HG03575 (cell line): ENCODE measurements around the gene RBM5.

Experiments
- ATAC-seq: cut with Tn5 transposase; IDR thresholded peaks from one replicate; pipeline ENCODE4 v1.9.1; 2021; ENCODE audit not compliant: unreplicated experiment, insufficient number of reproducible peaks, low FRiP score; ENCODE audit errors: extremely low read depth

Gene RBM5

GRCh38 chr3:50136714-50137405 lies 48.1 kb downstream of the RBM5 start:
- no peak for ATAC-seq

GRCh38 chr3:50137531-50137930 lies 48.8 kb downstream of the RBM5 start:
- ATAC-seq, result no peak

DNA sequence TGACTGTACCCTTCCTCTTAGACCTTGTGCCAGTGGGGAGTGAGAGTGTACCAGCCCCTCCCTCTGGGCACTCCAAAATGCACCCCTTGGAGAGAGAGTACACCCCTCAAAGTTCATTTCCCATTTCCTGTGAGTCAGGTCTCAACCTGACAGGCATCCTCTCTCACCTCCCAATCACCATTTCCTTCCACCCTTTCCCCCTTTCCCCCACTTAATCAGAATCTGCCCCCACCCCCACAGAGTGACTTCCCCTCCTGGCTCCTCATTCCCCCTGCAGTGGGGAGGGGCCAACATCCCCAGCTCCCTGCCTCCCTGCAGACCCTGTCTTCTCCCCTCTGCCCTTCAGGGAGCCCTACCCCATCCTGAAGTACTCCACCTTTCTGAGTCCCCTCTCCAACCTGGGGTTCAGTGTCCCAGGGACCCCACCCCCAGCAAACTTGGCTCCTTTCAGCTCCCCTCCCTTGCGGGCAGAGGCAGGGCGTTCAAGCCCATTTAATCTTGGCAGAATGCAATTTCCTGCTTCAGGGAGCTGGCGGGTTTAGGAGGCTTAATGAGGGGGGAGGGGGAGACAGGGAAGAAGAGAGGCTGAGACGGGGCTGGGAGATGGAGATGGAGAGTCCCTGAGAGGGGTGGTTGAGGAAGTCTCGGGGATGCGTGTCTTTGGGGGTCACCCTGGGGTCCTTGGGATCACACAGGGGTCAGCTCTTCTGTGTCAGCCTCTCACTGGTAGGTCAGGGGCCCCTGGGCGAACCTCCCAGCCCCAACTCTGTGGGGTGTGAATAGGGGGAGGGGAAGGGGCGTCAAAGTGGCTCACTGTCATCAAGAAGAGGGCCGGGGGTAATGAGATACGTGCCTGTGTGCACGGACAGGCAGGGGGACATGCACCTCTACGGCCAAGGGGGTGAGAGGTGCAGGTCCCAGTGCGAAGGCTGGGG lies 49.8 kb downstream of the RBM5 start:
- no peak for ATAC-seq

DNA sequence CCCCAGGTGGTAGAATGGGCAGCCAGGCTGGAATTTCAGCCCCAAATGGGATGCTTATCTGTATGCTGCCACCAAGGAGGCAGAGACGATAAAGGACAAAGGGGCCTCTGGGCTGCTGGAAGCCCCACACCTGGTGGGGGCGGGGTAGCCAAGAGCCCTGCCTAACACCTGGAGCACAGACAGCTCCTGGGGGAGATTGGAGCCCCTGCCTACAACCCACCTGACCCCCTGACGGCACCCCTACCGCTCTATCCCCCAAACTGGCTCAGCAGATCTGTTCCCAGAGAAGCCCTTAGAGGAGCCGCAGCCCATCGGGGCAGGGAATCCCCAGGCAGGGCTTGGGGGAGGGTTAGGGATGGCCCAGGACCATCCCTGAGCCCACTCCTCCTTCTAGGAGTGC lies 50.6 kb downstream of the RBM5 start:
- ATAC-seq, result no peak

DNA sequence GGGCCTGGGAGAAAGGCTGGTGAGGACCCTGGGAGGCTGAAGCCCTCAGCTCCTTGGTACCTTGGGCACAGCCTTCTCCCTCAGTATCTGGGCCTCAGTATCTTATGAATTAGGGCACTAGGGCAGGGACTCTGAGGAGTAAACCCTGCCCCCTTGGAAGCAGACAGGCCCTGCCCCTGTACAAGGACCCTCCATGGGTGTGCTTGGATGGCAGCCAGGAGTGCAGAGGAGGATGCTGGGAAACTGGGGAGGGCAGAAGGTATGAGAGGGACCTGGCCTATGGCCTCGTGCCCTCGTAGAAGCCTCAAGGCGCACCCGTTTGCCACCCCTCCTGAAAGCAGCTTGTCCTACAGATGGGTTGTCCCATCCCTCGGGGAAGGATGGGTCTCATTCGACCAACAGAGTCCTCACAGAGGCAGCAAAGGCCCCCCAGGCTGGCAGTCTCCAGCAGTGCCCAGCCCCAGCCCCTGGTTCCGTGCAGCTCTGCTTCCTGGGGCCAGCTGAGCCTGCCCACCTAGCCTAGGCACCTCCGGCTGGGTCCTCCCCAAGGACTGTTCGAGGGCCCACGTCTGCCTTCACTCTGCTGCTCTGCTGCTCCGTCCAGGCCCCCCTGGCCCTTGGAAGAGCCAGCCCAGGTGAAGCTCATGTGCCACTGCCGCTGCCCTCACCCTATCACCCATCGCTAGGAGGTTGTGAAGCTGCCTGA lies 51.2 kb downstream of the RBM5 start:
- no peak for ATAC-seq

DNA sequence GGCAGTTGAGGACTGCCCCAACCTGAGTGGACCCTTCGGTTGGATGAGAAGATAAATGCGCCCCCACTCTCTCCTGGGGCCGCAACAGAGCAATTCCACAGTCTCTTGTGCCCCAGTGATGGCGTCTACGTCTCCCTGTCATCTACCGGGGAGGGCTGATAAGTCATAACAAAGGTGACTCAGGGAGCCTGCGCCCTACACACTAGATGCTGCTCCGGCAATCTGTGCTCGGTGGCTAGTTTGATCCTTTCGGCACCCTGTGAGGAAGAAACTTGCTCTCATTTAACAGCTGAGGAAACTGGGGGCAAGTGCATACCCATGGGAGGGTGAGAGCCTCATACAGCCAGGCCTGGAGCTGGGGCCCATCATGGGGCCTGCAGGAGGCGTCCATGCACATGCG lies 52.3 kb downstream of the RBM5 start:
- no peak for ATAC-seq

GRCh38 chr3:50146316-50146901 lies 57.7 kb downstream of the RBM5 start:
- ATAC-seq, result no peak

- no peak for ATAC-seq
These were observed 58.3 kb downstream of the RBM5 start for GRCh38 chr3:50147016-50147415.

DNA sequence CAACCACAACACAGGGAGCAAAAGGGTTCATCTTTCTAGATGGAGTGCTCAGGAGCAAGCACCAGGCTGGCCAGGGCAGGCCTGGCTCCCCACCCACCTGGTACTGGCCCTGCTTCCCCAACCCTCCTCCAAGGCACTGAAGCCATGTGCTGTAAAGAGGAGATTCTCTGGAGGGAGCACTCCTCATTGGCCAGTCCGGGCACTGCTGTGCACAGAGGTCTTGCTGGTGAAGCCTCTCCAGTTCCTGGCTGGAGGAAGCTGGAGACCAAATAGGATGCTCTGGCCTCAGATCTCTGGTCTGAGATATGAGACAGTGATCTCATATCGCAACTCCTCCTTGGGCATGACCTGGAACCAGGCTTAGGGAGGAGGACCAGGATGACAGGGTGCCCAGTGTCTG lies 58.7 kb downstream of the RBM5 start:
- ATAC-seq, result no peak

DNA sequence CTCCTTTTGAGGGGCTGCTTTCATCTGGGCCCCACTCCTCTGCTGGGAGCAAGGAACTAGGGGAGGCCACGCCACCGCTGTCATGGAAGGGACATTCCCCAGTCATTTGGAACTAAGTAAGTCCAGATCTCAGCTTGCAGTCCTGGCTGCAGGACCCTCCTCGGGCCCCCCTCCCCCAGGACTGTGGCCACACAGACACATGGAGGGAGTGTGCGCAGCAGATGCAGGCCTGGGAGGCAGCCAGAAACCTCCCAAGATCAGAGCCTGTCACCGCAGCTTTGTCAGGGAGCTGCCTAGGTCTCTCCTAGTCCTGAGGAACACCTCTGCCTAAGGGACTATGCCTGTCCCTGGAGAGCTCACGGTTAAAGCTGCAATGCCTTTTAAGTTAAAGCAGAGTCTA lies 59.1 kb downstream of the RBM5 start:
- no peak for ATAC-seq

- ATAC-seq, result no peak
These were observed 61.7 kb downstream of the RBM5 start for GRCh38 chr3:50150404-50150750.

GRCh38 chr3:50150863-50151686 lies 62.4 kb downstream of the RBM5 start:
- no peak for ATAC-seq

DNA sequence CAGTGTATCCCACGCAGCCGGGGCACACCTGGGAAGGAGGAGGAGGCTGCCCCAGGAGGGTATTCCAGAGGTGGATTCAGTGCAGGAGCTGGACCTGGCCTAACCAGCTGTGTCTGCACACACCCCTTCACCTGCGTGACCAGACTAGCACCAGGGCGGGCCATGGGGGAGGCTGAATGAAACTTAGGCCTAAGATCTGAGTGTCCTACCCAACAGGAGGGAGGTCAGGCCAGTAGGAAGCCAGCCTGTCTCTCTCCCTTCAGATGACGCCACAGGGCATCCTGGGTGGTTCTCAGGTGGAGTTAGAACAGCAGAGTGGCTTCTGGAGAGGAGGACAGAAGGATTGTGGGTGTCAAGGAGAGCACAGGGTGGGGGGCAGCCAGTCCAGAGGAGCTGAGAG lies 63.0 kb downstream of the RBM5 start:
- ATAC-seq, result no peak

- no peak for ATAC-seq
These were observed 65.2 kb downstream of the RBM5 start for GRCh38 chr3:50153782-50154475.

DNA sequence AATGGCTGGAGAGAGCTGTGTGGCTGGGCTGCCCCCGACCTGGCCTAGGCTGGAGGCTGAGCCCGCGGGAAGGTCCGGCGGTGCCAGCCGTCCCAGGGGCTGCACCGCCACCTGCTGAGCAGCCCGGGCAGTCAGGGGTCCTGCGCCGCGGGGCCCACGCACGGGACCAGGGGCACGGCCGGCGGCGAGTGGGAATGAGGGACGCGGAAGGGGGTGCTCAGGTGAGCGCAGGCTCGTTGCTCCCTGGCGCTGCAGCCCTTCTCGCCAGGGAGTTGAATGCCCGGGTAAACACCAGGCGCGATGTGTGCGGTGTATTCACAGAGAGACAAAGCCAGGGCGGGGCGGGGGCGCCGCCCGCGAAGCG lies 65.7 kb downstream of the RBM5 start:
- ATAC-seq, result no peak

GRCh38 chr3:50154840-50155490 lies 66.2 kb downstream of the RBM5 start, which contains the start of gene SEMA3F:
SEMA3F (plus strand) TSS chr3:50155324; CDS start chr3:50159623, 4,299 bp downstream.
- no peak for ATAC-seq

- ATAC-seq, result no peak
These were observed 66.8 kb downstream of the RBM5 start for GRCh38 chr3:50155491-50155878.

DNA sequence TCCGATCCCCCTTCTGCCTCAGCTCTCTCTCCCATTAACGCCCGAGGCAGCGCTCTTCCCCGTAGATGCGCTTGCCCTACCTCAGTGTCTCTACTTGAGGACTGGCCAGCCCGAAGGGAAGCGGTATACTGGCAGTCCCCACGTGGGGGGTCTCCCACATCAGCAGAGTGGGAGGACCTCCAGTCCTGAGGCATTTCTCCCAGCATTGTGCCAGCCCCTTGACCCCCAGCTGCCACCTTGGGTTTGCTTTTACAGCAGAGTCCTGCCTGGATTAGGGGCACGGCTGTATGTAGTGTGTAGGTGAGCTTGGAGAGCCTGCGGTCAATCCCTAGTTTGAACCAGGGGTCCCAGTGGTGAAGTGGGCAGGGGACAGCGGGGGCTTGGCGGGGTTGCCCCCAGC lies 67.2 kb downstream of the RBM5 start:
- no peak for ATAC-seq
